Measurements from ENCODE around the gene CCL4. TPM values are rescaled to one million over a fixed set of nuclear protein-coding genes. Genes with fewer than 3 reads are reported as not detected.
"Not testable (repeated sequence)": the region's sequence is repeated elsewhere in the genome, so short reads cannot be mapped to it uniquely, and the experiment has no call there.

Gene CCL4
- 1.6 TPM for total RNA-seq

GRCh38 chr17:36103401-36103975 lies at the start of gene CCL4:
CCL4 (plus strand) TSS chr17:36103827; CDS start chr17:36103906, 79 bp downstream.
- DNase-seq (ENCODE audit: low read depth in 2 of 3, low spot score in 2 of 3), result peak in 1 of 3 donors; percentile 42

GRCh38 chr17:36055171-36055570 lies 48.5 kb upstream of the CCL4 start:
- no peak for DNase-seq (ENCODE audit: low read depth in 2 of 3, low spot score in 2 of 3)

- DNase-seq (ENCODE audit: low read depth in 2 of 3, low spot score in 2 of 3), result no peak
Observed at GRCh38 chr17:36055921-36056520, 47.6 kb upstream of the CCL4 start.

DNA sequence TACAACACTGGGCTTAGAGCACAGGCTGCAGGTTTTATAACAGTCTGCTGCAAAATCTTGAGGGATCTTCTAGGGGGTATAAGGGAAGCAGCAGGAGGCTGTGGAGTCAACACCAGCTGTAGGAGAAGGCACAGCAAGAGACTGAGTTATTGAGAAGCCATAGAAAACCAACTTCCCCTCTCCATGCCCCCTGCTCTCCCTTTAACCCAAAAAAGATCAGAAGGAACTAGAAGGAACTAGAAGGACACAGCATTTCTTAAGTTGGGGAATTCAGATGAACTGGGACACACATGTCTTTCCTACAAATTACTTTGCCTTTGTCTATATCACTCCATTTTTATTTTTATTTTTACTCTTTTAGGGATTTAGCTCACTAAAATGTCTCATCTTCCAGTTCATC lies 45.7 kb upstream of the CCL4 start:
- DNase-seq (ENCODE audit: low read depth in 2 of 3, low spot score in 2 of 3), result no peak

DNA sequence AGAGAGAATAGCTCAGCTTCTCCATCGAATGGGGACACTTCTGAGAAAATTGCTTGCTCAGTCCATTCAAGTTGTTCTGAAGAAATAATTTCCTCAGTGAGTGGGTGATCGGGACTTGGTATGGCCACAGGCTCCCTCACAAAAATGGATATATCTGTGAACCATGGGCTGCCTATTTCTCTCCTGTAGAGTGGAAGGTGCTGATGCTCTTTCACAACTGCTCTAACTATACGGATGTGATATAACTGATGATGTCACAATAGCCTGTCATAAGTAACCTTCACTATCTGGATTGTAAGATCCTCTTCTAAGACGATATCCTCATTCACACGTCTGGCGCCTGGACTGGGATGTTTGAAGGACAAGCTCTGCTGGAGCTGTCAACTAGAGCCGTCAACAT lies 44.2 kb upstream of the CCL4 start:
- DNase-seq (ENCODE audit: low read depth in 2 of 3, low spot score in 2 of 3), result no peak

GRCh38 chr17:36060816-36061215 lies 42.8 kb upstream of the CCL4 start:
- no peak for DNase-seq (ENCODE audit: low read depth in 2 of 3, low spot score in 2 of 3)

GRCh38 chr17:36063786-36064541 lies 39.7 kb upstream of the CCL4 start, which contains the start of gene CCL18:
CCL18 (plus strand) TSS chr17:36064272; CDS start chr17:36064343, 71 bp downstream.
- no peak for DNase-seq (ENCODE audit: low read depth in 2 of 3, low spot score in 2 of 3)

GRCh38 chr17:36066365-36066985 lies 37.2 kb upstream of the CCL4 start:
- DNase-seq (ENCODE audit: low read depth in 2 of 3, low spot score in 2 of 3), result no peak

GRCh38 chr17:36068524-36068923 lies 35.1 kb upstream of the CCL4 start:
- DNase-seq (ENCODE audit: low read depth in 2 of 3, low spot score in 2 of 3), result no peak

DNA sequence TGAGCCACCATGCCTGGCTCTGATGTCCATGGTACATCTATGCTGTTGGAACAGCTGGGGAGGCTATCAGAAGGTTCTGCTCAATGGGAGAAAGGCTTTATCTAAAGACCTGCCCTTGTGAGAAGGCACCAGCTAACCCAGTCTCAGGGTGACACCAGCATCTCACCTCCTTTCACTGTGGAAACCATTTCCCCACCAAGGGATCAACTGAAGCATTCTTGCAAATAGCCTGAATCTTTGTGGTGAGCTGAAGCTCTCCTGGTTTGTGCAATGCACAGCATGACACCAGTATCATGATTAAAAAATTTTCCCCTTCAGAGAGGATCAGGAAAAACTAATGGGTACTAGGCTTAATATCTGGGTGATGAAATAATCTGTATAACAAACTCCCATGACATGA lies 34.5 kb upstream of the CCL4 start:
- DNase-seq (ENCODE audit: low read depth in 2 of 3, low spot score in 2 of 3), result no peak

DNA sequence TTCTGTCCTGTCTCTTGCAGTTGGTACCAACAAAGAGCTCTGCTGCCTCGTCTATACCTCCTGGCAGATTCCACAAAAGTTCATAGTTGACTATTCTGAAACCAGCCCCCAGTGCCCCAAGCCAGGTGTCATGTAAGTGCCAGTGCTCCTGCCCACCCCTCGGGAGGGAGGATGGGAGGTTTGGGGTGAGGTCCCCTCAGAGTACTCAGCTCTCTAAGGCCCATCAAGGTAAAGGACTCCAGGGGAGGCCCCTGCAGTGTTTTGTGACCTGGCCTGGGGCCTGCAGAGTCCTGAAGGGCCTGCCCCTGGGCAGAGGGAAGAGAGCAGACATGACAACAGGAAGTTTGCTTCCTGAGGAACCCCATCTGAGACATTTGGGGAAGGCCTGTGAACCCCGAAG lies 33.2 kb upstream of the CCL4 start:
- no peak for DNase-seq (ENCODE audit: low read depth in 2 of 3, low spot score in 2 of 3)

DNA sequence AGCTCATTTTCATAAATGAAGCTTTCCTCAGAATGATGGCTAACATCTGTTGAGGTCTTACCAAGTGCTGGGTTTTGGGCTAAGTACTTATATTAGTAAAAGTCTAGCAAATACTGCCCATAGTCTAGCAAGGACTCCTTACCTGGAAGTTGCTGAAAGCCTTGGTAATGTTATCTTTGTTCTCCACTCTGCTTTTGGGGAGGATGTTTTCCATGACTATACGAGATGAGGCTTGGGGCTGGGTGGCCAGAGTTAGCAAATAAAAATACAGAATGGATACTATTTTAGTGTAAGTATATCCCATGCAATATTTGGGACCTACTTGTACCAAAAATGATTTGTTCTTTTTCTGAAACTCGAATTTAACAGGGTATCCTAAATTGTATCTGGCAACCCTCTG lies 31.9 kb upstream of the CCL4 start:
- no peak for DNase-seq (ENCODE audit: low read depth in 2 of 3, low spot score in 2 of 3)

DNA sequence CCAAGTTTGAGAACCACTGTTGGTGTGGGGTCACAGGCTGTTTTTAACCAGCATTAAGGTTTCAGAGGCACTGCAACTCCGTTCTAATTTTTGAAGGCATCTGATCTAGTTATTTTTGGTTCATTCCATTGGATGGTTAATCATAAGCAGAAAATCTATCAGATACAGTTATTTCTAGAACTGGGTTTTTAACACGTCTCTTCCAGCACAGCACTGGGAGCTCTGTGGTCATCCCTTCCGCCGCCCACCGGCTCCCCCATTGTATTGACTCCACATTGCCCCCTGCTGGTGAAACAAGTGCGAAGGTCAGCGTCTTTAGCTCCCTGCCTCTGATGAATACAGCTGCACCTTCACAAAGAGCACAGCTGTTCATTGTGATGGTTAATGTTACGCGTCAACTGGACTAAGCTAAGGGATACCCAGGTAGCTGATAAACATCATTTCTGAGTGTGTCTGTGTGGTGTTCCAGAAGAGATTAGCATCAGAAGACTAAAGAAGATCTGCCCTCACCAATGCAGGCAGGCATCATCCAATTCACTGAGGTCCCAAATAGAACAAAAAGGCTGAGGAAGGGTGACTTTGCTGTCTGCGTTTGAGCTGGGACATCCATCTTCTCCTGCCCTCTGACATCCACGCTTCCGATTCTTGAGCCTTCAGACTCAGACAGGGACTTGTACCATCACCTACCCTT lies 31.1 kb upstream of the CCL4 start:
- peak; percentile 5 to 79 (median 60) for DNase-seq (ENCODE audit: low read depth in 2 of 3, low spot score in 2 of 3)

GRCh38 chr17:36074365-36074764 lies 29.3 kb upstream of the CCL4 start:
- DNase-seq (ENCODE audit: low read depth in 2 of 3, low spot score in 2 of 3), result no peak

DNA sequence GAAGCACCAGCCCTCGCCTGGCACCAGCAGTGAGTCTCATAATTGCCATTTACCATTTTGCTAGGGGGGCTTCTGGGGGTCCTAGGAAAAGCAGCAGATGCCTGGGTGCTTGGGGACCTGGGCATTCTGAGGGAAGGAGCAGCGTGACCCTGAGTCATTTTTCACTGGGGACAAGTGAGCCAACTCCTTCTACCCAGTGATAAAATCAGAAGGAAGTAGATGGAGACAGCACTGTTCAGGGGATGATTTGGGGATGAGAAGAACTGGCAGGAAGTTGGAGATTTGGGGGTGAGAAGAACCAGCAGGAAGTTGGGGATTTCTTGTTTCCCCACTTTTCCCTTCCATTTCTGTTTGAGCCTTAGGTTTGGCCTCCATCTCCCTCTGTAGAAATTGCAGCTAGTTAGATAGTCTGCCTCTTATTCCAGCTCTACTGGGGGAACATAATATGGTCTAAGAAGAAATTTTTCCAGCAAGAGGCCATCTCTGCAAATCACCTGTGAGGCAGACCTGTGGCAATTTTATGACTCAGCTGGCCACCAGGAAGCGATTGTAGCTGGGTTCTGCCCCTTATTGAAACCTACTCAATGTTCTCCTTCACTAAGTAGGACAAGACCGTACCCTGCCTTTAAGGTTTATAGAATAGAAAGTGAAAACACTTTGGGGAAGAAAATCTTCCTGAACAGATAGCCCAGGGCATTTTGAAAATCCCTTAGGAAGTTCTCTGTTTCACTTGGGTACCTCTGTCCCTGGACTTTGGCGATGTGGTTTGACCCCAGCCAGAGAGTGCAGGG lies 21.8 kb upstream of the CCL4 start:
- DNase-seq (ENCODE audit: low read depth in 2 of 3, low spot score in 2 of 3), result not testable (repeated sequence)

GRCh38 chr17:36082482-36083120 lies 21.0 kb upstream of the CCL4 start:
- peak in 2 of 3 donors; percentile 66 to 88 for DNase-seq (ENCODE audit: low read depth in 2 of 3, low spot score in 2 of 3)

DNA sequence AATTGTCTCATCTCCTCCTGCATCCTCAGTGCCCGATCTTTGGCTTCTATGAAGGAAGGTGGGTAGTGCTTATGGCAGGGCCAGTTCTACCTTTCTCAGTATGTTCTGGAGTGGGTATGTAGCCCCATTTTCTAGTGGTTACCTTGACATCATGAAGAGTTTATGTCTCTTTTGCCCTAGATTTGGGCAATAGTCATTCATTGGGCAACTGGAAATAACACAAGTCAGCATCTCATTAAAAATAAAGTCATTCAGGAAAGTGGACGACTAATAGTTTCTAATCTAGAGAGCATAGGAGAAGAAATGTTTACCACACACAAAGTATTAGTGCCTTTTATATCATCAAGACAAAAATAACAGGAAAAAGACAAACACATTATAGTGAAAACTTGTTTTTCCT lies 19.9 kb upstream of the CCL4 start:
- DNase-seq (ENCODE audit: low read depth in 2 of 3, low spot score in 2 of 3), result not testable (repeated sequence)

- DNase-seq (ENCODE audit: low read depth in 2 of 3, low spot score in 2 of 3), result peak in 1 of 3 donors; percentile 44
Observed at GRCh38 chr17:36085765-36086164, 17.9 kb upstream of the CCL4 start.

- DNase-seq (ENCODE audit: low read depth in 2 of 3, low spot score in 2 of 3), result no peak
Observed at GRCh38 chr17:36086791-36087190, 16.8 kb upstream of the CCL4 start.

DNA sequence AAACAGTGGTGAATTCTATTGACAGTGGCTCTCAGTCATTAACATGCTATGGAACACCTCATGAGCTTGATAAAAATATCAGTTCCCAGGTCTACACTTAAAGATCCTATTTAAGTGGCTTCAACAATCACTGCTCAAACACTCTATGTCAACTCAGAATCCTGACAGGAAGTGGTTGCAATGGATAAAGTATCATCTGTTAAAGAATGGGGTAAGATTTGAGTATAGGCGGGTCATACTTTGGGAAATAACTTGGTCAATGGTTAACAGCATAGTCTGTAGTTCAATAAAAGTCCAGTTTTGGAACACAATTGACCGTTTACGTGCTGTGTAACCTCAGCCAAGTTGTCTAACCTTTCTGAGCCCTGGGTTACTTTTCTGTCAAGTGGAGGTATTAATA lies 16.2 kb upstream of the CCL4 start:
- not testable (repeated sequence) for DNase-seq (ENCODE audit: low read depth in 2 of 3, low spot score in 2 of 3)

Measured in hematopoietic multipotent progenitor cell (in vitro differentiated cells).